ENCODE measurements around the gene EVC2.

Gene EVC2

DNA sequence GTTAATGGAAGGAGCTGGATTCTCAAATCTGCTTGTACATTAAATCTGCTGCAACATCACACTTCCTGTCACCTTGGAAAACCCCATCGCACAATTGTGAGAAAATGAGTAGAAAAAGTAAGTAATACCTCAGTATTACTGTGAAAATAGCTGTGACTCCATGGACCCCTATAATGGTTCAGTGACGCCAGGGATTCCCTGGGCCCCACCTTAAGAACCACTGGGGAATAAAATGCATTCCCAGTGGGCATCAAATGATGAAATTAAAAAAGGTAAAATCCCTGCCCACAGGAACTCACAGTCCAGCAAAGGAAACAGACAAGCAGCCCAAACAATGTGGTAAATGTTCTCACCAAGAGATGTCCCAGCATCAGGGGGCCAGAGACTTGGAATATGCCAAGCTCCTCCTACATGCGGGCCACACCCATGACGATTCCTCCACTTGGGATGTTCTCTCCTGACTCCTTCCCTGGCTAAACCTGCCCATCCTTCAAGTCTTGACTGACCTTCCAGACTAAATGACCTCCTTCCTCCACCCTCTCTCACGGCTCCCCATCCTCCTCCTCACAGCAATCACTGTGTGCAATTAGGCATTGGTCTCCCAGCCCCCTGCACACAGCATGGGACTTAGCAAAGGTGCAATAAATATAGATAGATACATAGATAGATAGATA, 2.6 kb downstream of the EVC2 start:
- H3K4me1 Mint-ChIP-seq, result peaks cover 48% of the 10 kb centered on the region
- TF ChIP-seq, protein P1, sequence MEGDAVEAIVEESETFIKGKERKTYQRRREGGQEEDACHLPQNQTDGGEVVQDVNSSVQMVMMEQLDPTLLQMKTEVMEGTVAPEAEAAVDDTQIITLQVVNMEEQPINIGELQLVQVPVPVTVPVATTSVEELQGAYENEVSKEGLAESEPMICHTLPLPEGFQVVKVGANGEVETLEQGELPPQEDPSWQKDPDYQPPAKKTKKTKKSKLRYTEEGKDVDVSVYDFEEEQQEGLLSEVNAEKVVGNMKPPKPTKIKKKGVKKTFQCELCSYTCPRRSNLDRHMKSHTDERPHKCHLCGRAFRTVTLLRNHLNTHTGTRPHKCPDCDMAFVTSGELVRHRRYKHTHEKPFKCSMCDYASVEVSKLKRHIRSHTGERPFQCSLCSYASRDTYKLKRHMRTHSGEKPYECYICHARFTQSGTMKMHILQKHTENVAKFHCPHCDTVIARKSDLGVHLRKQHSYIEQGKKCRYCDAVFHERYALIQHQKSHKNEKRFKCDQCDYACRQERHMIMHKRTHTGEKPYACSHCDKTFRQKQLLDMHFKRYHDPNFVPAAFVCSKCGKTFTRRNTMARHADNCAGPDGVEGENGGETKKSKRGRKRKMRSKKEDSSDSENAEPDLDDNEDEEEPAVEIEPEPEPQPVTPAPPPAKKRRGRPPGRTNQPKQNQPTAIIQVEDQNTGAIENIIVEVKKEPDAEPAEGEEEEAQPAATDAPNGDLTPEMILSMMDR (IDR thresholded peaks at IDR 0.05), result no peak
- H3K9me3 Mint-ChIP-seq, result peaks cover 21% of the 10 kb centered on the region
- DNase-seq, result no peak
- peaks cover 12% of the 10 kb centered on the region for H3K27me3 Mint-ChIP-seq (ENCODE audit: low read depth, poor library complexity)
- no peak overlapping the region for H3K4me3 Mint-ChIP-seq
- no peak overlapping the region for H3K27ac Mint-ChIP-seq
- peaks cover 55% of the 10 kb centered on the region for H3K36me3 Mint-ChIP-seq (ENCODE audit: low read depth)

DNA sequence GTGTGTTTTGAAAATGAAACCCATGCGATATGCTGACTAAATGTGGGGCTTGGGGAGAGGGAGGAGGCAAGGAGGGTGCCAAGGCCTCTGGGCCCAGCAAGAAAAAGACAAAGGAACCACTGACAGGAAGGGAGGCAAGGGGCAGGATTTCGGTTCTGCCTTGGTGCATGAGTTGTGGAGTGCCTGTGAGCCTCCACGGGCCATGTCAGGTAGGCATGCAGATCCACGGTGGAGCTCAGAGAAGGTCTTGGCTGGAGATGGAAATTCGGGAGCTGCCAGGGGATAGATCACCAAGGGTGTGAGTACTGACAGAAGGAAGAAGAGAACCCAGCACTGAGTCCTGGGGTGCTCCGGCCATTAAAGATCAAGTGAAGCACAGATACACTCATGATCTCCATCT, 4.1 kb downstream of the EVC2 start:
- H3K9me3 Mint-ChIP-seq, result peaks cover 21% of the 10 kb centered on the region
- H3K27me3 Mint-ChIP-seq (ENCODE audit: low read depth, poor library complexity), result peaks cover 5% of the 10 kb centered on the region
- no peak for DNase-seq
- H3K4me3 Mint-ChIP-seq, result no peak overlapping the region
- H3K36me3 Mint-ChIP-seq (ENCODE audit: low read depth), result peaks cover 58% of the 10 kb centered on the region
- TF ChIP-seq, protein P1 (IDR thresholded peaks at IDR 0.05), result no peak
- no peak overlapping the region for H3K27ac Mint-ChIP-seq
- peaks cover 40% of the 10 kb centered on the region for H3K4me1 Mint-ChIP-seq

DNA sequence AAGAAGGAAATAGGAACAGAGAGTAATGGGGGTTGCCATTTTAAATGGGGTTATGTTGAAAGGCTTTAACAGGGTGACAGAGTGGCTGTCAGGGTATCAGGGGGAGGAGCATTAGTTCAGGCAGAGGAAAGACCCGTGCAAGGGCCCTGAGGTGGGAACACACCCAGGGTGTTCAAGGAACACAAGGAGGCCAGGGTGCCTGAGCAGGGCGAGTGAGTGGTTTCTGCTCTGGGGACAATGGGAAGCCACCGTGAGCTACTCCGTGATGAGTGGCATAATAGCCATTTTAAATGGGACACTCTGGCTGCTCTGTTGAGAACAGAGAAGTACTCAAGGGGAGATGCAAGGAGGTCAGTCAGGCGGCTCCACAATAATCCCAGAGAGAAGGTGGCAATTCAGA, 4.5 kb downstream of the EVC2 start:
- Mint-ChIP-seq H3K4me1 (peaks cover 37% of the 10 kb centered on the region), H3K27me3 (ENCODE audit: low read depth, poor library complexity) (peaks cover 5% of the 10 kb centered on the region), H3K4me3 (no peak overlapping the region), H3K27ac (no peak overlapping the region), H3K9me3 (peaks cover 21% of the 10 kb centered on the region), H3K36me3 (ENCODE audit: low read depth) (peaks cover 60% of the 10 kb centered on the region)
- no peak for DNase-seq
- TF ChIP-seq, protein P1 (IDR thresholded peaks at IDR 0.05), result no peak

DNA sequence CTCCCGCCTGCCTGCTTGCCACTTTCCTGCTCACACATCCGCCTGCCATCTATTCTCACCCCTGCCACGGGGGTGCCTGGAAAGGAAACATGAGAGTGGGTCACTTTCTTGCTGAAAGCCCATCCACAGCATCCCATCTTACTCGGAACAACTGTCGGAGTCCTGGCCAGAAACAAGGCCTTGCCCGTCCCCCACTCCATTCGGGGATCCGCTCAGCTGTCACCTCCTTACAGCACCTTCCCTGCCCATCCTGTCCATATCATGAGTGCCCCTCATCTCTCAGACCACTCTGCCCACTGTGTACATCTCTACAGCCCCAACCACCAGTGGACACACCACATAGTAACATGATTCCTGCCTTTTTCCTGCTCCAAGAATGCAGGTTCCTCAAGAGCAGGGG, 6.4 kb downstream of the EVC2 start:
- Mint-ChIP-seq H3K4me3 (no peak overlapping the region), H3K27me3 (ENCODE audit: low read depth, poor library complexity) (no peaks in the 10 kb centered on the region), H3K9me3 (peaks cover 21% of the 10 kb centered on the region), H3K36me3 (ENCODE audit: low read depth) (peaks cover 69% of the 10 kb centered on the region), H3K27ac (peak overlapping the region; percentile 6), H3K4me1 (peaks cover 26% of the 10 kb centered on the region)
- no peak for DNase-seq
- TF ChIP-seq, protein P1 (IDR thresholded peaks at IDR 0.05), result no peak

DNA sequence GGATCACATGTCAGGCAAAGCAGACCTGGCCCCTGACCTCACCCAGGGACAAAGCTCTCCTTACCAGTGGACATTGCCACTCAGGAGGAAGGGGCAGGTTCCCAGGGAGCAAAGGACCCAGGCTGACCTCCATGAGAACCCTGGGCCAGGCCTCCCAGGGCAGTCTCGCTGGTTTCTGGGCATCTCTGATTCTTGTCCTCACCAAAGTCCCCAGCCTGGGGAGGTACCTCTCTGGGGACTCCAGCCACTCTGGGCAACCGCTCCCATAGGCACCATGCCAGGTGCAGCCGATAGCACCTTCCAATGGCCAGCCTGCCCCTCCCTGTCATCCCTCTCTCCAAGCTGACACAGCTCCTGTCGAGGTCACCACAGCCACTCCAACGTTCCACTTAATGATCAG, 7.9 kb downstream of the EVC2 start:
- Mint-ChIP-seq H3K4me3 (no peak overlapping the region), H3K4me1 (peaks cover 19% of the 10 kb centered on the region), H3K9me3 (peaks cover 21% of the 10 kb centered on the region), H3K36me3 (ENCODE audit: low read depth) (peaks cover 65% of the 10 kb centered on the region), H3K27ac (peak overlapping the region; percentile 10), H3K27me3 (ENCODE audit: low read depth, poor library complexity) (no peaks in the 10 kb centered on the region)
- TF ChIP-seq, protein P1 (IDR thresholded peaks at IDR 0.05), result no peak
- DNase-seq, result no peak

DNA sequence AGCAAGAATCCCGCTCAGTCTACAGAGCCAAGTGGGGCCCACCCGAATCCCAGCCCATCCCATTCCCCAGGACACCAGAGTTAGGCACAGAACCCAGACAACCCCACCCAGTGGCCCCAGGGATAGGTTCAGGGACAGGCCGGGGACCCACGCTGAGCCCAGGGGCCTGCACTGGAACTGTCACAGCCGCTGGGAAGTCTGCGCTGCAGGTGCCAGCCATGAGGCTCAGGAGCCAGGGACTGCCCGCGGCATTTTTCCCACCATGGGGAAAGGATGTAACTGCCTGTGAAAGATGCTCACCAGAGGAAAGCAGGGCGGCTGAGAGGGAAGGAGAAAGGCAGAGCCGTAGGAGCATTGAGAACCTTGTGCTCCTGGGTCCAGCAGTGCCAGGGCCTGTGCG, 12.0 kb downstream of the EVC2 start:
- no peaks in the 10 kb centered on the region for H3K9me3 Mint-ChIP-seq
- no peak for DNase-seq
- TF ChIP-seq, protein P1 (IDR thresholded peaks at IDR 0.05), result no peak
- peak overlapping the region; percentile 16 for H3K27ac Mint-ChIP-seq
- H3K4me3 Mint-ChIP-seq, result no peak overlapping the region
- H3K4me1 Mint-ChIP-seq, result peaks cover 11% of the 10 kb centered on the region
- no peaks in the 10 kb centered on the region for H3K27me3 Mint-ChIP-seq (ENCODE audit: low read depth, poor library complexity)
- H3K36me3 Mint-ChIP-seq (ENCODE audit: low read depth), result peaks cover 43% of the 10 kb centered on the region
